Measurements from ENCODE around the gene ABCF3.

GRCh38 chr3:184230081-184230602, 44.1 kb downstream of the ABCF3 start:
- no peak for TF ChIP-seq POLR2A (IDR thresholded peaks at IDR 0.05; ENCODE audit: low read length)
- TF ChIP-seq GATA1 (IDR thresholded peaks at IDR 0.05; ENCODE audit: low read depth, low read length), result no peak
